ENCODE results near the gene FAM168A.

FAM168A gene

DNA sequence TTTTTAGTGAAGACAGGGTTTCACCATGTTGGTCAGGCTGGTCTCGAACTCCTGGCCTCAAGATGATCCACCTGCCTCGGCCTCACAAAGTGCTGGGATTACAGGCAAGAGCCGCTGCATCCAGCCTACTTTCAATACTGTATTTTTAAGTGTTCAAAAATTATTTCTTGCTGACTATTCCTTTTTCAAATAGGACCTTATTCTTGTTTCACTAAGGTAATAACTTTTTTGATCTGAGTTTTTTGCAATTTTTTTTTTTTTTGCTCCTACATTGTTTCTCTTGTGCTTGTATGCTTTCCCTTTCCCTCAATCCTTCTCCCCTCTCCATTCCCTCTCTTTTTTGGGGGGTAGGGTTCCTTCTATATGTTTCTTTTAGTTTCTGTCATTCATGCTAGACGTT is 73.1 kb downstream of the FAM168A start:
- DNase-seq (ENCODE audit: low read depth in 2 of 2, low spot score in 1 of 2): no peak

DNA sequence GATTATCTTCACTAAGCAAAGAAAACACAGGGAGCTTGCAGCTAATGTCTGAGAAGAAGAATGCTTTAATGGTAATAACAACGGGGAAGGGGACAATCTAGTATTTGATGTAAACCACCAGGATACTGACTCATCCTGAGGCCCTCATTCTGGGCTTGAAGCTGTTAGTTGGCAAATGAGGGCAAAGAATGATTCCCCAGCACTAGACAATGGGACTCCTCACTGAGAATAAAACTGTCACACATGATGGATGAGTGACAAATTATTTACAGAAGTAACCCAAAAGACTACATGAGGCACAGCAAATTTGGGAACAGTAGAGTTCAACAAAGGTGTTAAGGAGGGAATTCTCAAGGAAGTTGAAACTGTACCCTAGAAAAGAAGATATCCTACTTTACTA is 76.3 kb downstream of the FAM168A start:
- DNase-seq (ENCODE audit: low read depth in 2 of 2, low spot score in 1 of 2): no peak

DNA sequence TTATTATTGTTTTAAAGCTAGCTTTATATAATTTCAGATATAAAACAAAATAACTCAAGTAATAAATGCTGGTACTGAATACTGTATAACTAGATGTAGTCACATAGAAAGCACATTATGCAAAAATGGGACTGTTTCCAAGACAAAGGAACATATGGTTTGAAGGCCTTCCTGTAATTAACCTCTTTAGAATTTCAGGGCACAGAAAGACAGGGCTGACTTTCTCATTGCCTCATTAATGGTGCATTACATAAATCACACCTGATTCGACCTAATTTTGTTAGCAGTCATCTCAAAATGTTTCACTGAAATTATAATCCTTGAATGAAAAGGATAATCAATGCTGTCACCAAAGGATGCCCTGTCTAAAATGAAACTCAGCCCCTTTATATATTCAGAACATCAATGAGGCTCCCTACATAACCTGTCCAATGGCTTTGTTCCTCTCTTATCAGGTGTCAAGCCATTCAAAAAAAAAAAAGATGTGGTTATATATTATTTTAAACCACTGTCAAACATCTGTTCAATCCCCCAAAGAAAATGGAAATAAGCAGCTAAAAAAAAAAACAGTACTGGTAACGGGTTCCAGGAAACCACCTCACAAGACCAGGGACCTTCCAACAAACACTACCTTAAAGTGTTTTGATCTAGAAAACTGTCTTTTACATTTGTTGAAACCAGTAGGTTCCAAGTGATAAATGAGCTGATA is 77.4 kb downstream of the FAM168A start:
- DNase-seq (ENCODE audit: low read depth in 2 of 2, low spot score in 1 of 2): no peak

DNA sequence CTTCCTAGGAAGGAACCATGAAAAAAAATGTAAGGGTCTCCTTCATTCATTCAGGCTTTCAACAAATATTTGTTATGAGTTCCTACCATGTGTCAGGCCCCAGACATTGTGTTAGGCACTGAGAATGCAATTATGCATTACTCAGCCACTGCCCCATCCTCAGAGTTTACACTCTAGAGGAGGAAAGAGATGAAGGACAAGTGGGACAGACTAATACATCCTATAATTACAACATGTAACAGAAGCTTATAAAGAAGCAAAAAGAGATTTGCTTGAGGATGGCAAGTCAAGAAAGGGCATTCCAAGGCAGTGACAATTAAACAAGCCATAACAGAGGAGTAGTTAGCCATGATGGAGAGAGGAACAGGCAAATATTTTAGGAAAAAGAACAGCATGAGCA is 78.6 kb downstream of the FAM168A start:
- DNase-seq (ENCODE audit: low read depth in 2 of 2, low spot score in 1 of 2): no peak

DNA sequence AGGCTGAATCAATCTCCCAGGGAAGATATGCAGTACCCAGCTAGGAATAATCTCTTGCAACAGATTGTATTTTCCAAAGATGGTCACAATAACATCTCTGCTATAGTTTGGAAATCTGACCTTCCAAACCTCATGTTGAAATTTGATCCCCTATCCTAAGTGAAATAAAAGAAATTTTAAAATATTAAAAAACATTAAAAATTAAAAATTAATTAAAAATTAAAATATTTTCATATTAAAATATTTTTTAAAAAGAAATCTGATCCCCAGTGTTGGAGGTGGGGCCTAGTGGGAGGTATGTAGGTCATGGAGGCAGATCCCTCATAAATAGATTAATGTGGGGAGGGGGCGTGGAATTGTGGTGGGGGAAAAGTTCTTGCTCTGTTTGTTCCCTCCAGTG is 79.7 kb downstream of the FAM168A start:
- no peak for DNase-seq (ENCODE audit: low read depth in 2 of 2, low spot score in 1 of 2)

DNA sequence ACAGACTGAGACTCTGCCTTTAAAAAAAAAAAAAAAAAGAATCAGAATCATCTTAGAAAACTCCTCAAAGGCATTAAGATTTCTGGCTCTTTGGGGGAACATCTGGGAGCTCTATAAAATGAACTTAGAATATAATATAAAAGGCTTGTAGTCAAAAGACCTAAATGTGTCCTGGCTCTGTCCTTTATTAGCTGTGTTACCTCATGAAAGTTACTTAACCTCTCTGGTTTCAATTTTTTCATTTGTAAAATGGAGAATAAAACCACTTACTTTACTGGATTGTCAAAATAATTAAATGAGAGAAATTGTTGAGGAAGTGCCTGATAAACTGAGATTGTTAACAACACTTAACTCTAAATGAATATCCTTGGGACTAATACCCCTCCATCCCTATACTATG is 81.8 kb downstream of the FAM168A start:
- DNase-seq (ENCODE audit: low read depth in 2 of 2, low spot score in 1 of 2): no peak

DNA sequence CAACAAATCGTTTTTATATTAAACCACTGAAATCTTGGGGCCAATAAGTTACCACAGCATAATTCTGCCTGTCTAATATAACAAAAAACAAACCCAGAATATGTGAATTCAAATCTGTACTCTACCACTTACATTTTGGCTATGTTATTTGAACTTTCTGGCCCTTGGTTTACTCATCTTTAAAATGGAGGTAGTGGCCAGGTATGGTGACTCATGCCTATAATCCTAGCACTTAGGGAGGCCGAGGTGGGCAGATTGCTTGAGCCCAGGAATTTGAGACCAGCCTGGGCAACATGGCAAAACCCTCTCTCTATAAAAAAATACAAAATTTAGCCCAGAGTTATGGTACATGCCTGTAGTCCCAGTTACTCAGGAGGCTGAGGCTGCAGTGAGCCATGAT is 84.2 kb downstream of the FAM168A start:
- no peak for DNase-seq (ENCODE audit: low read depth in 2 of 2, low spot score in 1 of 2)

DNA sequence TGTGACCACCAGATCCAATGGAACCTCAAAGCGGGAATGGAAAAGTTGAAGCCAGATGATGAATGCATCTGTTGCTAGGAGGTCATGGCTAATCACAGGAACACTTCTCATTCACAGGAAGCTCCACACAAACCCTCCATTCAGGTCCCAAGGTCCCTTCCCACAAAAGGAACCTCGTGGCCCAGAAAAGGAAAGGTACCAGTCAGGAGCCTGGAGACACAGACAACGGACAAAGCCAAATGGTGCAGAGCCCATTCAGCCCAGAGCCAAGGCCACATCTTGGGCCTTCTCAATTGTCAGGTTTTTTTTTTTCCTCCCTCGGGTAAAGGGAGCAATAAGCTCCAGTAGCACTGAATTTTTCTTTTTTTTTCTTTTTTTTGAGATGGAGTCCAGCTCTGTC is 87.0 kb downstream of the FAM168A start:
- DNase-seq (ENCODE audit: low read depth in 2 of 2, low spot score in 1 of 2): no peak

DNA sequence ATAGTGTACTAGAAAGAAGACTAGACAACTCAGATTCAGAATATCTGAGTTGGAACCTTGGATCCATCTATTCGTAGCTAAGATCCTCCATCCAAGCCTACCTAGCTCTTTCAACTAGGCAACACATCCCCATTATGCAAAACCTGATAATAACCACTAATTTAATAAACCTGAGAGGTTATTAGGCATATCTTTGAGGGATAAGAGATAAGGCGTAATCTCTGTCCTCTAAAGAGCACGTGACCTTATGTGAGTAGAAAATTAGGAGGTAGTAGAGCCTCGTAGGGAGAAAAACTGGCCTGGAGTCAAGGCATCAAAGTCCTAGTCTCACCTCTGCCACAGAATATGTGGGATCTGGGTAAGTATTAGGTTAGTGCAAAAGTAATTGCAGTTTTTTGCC is 87.8 kb downstream of the FAM168A start:
- DNase-seq (ENCODE audit: low read depth in 2 of 2, low spot score in 1 of 2): no peak

DNA sequence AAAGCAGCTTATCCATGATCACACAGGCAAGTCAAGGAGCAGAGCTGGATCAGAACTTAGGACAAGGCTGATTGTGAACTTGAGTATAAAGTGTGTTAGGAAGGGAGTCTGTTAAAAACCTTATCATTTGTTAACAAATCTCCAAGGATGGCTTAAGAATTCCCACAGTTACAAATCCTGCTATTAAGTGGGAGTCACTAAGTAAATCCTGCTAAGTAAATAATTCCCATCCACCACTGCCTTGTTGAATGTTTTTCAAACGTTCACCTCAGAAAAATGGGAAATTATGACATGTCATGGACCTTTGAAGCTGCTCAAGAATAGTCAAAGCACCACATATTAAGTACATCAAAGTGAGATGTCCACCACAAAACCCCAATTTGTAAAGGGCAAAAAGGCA is 88.7 kb downstream of the FAM168A start:
- DNase-seq (ENCODE audit: low read depth in 2 of 2, low spot score in 1 of 2): no peak

DNA sequence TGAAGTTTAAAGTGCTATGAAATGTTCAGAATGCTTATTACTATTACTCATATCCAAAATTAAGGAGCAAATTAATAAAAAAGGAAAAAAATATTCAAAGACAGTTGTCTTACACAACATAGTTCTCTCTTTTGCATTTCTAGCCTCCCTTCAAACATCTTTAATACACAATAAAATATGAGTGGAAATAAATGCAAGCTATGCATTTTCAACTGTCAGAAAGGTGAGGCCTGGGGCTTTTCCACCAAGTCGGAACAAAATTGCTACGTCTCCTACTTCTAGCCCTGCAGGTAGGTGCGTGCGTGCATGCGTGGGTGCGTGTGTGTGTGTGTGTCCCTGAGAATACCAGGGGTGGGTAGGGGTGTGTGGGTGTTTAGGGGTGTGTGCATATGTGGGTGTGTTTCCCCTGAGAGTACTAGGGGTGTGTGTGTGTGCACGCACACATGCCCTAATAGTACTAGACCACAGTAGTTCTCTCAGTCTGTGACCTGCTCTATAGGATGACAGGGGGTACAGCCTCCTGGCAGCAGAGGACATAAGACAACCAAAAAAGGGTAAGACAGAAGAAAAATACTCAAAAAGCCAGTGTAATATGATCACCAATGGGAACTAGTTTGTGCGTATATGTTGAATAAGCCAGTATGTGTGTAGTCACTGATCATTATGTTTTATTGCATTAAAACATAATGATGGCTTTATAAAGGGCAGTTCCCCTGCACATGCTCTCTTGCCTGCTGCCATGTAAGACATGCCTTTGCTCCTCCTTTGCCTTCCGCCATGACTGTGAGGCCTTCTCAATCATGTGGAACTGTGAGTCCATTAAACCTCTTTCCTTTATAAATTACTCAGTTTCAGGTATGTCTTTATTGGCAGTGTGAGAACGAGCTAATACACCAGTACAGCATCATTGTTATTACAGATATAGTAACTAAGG is 89.4 kb downstream of the FAM168A start:
- DNase-seq (ENCODE audit: low read depth in 2 of 2, low spot score in 1 of 2): no peak

DNA sequence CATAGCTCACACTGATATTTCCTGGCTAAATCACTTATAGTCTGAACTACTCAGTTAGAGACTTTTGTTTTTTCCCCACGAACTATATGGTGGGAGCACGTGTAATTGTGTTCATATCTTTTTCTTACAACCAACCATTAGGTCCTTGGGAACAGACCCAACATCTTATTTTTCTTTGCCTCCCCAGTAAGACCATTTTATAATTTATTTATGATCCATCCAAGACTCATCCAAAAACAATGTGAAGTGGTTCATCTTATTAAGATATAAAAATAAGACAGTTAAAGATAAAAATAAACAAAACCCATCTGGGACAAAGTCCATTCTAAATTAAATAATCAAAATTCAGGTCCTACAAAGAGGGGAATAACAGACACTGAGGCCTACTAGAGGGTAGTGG is 90.8 kb downstream of the FAM168A start:
- no peak for DNase-seq (ENCODE audit: low read depth in 2 of 2, low spot score in 1 of 2)

DNA sequence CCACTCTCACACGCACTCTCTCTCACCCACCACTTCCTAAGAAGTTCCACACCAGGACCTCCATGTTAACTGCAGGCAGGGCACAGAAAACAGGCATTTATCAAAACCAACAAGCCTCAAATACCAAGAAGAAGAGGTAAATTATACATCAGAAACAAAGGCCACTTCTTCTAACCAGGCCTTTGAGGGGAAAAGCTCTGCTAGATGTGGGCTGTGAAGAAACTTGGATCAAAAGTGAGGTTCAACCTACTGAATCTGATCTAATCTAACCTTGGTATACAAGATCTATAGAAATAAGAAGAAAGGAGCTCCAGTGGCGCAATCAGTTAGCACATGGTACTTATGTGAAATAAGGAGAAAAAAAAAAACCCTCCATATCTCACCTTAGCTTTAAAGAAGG is 91.9 kb downstream of the FAM168A start:
- no peak for DNase-seq (ENCODE audit: low read depth in 2 of 2, low spot score in 1 of 2)

DNA sequence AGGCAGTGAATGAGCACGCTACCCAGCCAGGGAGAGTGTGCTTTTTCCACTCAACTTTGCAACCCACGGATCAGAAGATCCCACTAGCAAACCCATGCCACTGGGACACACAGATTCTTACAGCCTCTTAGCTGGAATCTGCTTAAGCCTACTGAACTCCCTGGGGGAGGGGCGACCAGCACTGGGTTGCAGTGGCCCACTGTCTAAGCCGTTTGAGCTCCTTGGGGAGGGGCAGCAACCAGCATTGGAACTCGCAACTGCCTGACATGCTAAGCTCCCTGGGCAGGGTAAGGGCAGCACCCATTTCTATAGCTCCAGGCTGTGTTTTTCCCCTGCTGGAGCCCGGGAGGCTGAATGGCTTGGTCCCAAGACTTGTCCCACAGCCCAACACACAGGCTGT is 99.6 kb downstream of the FAM168A start:
- no peak for DNase-seq (ENCODE audit: low read depth in 2 of 2, low spot score in 1 of 2)

DNA sequence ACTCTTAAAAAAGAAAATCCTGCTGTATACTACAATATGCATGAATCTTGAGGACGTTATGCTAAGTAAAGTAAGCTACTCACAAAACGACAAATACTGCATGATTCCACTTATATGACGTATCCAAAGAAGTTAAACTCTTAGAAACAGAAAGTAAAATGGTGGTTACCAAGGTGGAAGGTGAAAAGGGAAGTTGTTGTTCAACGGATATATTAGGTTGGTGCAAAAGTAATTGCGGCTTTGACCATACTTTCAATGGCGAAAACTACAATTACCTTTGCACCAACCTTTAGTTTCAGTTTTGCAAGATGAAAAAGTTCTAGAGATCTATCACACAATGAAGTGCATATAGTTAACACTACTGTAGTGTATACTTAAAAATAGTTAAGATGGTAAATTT is 101.8 kb downstream of the FAM168A start:
- DNase-seq (ENCODE audit: low read depth in 2 of 2, low spot score in 1 of 2): no peak

DNA sequence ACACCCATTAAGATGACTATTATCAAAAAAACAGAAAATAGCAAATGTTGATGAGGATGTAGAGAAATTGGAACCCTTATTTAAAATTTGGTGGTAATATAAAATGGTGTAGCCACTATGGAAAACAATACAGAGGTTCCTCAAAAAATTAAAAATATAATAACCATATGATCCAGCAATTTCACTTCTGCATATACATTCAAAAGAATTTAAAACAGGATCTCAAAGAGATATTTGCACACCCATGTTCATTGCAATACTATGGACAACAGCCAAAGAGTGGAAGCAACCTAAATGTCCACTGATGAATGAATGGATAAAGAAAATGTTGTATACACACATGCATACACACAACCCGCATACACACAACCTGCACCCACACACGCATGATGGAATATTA is 102.2 kb downstream of the FAM168A start:
- no peak for DNase-seq (ENCODE audit: low read depth in 2 of 2, low spot score in 1 of 2)

DNA sequence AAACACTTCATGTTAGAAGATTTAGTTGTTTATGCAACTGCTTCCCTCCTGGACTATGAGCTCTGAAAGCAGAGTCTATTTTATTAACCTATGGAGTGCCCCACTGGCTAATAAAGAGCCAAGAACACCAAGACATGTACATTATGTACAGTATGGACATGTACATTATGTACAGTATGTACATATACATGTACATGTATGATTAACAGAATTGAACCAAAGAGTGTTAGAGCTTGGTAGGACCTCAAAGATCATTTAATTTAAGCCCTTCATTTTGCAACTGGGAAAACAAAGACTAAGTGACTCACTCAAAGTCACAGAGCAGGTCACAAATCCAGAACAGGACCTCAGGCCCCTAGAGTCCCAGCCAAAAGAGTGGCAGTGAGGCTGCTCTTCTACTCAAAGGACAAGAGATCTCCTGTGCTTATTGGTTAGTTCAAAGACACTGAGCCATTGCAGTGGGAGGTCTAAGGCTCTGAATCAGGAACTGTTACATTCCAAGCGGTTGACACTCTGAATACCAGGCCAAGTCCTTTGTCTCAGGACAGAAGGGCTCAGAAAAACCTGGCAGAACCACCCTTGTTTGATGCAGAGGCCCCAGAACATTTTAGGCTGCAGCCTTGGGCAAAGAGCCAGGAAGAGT is 103.8 kb downstream of the FAM168A start:
- DNase-seq (ENCODE audit: low read depth in 2 of 2, low spot score in 1 of 2): no peak

DNA sequence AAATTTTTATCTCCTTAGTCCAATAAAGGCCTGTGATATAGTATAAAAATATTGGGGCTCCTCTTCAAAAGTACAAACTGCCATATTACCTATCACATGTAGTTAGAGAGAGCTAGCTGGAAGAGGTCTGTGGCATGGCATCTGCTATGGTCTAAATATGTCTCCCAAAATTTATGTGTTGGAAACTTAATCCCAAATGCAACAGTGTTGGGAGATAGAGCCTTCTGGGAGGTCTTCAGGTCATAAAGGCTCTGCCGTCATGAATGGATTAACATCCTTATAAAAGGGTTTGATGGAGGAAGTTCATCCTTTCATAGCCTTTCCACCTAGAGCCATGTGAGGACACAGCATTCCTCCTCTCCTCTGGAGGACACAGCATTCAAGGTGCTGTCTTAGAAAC is 116.3 kb downstream of the FAM168A start:
- DNase-seq (ENCODE audit: low read depth in 2 of 2, low spot score in 1 of 2): no peak

DNA sequence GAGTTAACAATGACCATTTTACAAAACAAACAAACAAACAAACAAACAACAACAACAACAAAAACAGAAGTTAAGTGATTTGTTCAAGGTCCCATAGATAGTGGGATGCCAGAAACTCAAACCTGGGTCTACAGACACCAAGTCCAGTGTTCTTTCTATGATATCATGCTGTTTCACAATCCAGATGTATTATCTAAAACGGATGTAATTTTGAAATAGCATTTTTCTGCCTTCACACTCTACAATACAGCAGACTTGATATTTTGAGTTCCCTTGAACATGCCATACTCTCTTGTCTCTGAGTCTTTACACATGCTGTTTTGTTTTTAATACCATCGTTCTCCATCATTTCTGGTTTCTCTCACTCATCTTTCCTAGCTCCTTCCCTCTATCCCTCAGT is 117.2 kb downstream of the FAM168A start:
- DNase-seq (ENCODE audit: low read depth in 2 of 2, low spot score in 1 of 2): no peak

DNA sequence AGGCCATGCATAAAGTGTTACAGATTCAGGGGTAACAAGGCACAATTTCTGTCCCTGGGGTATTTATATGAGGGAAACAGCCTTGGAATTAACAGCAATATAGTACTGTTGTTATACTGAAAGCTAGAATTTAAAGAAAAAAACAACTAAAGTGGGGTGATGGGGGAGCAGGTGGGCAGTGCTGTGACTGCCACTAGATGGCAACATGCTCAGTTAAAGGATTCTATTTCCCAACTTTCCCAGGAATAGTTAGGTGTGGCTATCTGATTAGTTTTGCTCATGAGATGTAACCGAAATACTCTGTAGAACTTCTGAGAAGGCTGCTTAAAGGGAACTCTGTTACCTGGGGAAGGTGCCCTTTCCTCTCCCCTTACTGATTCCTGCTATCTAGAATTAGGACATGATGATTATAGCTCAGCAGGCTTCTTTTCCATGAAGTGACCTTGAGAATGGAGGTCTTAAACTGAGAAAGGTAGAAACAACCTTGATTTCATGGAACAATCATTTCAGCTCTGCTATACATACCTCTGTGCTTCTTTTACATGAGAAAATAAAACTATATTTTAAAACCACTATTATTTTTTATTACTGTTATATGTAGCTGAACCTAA is 119.1 kb downstream of the FAM168A start:
- no peak for DNase-seq (ENCODE audit: low read depth in 2 of 2, low spot score in 1 of 2)

DNA sequence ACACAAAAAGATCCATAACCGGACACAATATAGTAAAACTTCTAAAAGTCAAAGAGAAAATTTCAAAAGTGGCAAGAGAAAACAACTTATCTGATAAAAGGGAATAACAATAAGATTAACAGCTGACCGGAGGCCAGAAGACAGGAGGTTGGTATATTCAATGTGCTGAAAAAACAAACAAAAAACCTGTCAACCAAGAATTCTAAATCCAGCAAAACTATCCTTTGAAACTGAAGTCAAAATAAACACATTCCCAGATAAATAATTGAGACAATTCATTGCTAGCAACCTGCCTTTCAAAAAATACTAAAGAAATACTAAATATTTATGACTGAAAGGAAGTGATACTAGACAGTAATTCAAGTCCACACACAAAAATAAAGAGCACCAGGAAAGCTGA is 120.4 kb downstream of the FAM168A start:
- DNase-seq (ENCODE audit: low read depth in 2 of 2, low spot score in 1 of 2): no peak

All from stimulated activated CD8-positive, alpha-beta memory T cell treated with anti-CD3 and anti-CD28 coated beads, Interleukin-4, amount 100 ng/mL, for 4 hours (primary cell).